GM19239 (cell line): Measurements from ENCODE around the gene PRDM15.
A peak's percentile ranks its signal among the peaks of the same experiment; 100 is the strongest.

Experiments
- DNase-seq: peaks from one replicate; pipeline ENCODE4 v3.0.0; 2011; ENCODE audit warnings: low spot score; ENCODE audit not compliant: insufficient read length
- FAIRE-seq: peaks from 2 replicates; lab custom pipeline; 2011; peaks lifted over from hg19 to GRCh38; lab: Jason Lieb, UNC

The PRDM15 gene

DNA sequence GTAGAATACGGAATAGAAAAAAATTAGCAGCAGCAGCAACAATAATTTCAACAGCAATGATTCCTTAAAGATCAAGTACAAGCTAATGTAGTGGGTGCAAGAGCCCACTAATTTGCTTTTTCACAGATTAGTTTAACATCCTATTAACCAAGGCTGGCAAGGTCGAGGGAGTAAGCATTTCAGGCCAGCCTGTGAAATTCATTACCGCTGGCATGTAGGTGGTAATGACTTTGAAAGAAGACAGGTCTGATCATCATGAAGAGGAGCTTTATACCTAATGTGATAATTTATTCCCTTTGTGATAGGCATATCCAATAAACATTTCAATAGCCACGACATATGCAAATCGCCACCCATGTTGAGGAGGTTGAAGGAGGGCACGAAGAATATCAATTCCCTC is 11.2 kb upstream of the PRDM15 start:
- FAIRE-seq (no peak), DNase-seq (no peak)

DNA sequence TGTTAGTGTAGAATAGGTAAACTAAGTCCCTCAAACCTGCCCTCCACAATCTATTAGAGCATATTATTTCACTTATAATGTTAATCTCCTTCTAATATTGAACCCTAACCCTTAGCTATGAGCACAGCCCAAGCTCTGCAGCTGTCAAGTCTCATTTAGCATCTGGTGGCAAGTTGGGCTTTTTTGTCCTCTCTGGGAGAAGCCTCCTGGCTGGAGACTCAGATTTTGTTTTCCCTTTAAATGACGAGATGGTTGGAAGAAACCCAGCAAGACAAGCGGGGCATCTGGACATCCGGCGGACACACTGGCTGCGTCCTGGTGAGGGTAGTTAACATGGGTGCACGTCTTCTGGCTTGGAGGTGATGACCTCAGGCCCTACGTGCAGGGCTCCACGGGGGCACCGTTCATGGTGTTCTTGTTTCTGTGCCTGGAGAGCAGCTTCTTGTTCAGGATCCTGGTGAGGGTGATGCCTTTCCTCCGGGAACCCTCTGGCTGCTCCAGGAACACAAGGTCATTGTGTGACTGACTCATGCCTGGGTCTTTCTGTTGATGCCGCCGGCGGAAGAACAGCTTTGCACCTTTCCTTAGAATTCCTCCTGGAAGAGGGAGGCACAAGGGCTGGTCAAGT is 9.7 kb upstream of the PRDM15 start:
- FAIRE-seq (no peak), DNase-seq (no peak)

DNA sequence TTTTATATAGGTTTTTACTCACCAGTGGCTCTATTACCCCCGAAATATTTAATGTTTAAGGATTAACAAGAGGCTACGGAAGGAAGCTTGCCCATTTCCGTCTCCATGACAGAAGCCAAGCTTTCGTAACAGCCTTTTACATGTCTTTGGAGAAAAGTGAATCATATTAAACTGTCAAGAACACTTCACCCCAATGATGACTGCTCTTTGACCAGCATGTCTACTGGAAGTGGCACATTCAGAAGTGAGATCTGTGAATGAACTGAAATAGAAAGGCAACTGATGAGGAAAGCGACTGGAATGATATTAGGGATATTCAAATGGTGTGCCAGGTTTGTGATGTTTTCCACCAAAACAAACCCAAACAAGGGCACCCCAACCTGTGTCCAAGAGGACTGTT is 8.5 kb upstream of the PRDM15 start:
- no peak for FAIRE-seq
- DNase-seq, result no peak

DNA sequence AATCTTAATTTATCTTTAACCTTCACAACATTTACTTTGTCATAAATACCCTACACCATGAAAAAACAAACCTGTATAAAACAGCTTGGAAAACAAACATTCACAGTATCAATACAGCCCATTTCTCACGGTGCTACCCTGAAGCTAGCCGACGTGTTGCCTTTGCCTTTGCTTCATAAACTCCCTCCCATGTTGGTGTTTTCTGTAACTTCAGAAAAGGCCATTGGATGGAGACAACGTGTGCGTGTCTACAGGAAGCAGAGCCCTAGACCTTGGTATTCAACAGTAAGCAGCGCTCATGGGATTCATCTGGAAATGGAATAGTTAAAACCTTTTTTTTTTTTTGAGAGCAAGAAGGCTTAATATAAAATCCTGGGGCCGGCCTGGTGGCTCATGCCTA is 7.2 kb upstream of the PRDM15 start:
- no peak for FAIRE-seq

DNA sequence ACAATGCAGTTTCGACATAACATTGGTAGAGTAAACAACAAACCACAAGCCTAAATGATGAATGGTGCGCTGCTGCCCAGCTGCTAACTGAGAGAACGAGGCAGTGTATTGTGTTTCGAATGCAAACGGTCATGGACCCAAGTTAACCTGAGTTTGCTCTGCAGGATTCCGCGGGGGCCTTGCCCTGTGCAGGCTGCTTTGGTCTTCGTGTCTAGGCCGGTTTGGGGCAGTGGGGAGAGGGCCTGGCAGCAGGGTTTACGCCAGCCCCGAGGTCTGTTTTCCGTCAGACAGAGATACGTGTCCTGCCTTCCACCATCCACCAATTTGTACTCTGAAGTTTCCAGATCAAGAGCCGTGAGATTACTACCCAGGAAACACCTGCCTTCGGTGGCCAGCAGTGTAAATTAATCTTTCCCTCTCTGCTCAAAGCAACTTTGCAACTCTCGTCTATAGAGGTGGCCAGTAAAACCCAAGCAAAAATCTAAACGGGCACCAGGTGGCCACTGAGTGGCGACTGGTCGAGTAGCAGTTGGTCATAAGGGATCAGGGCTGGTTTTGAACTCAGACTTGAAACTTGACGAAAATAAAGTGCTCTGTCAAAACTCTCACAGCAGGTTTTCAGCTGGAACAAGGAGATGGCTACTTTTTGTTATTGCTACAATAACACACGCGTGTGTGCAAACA is 6.3 kb upstream of the PRDM15 start:
- FAIRE-seq, result peak; percentile 18
- no peak for DNase-seq

More for the DNA sequence above, 7.2 kb upstream of the PRDM15 start:
- DNase-seq, result no peak

DNA sequence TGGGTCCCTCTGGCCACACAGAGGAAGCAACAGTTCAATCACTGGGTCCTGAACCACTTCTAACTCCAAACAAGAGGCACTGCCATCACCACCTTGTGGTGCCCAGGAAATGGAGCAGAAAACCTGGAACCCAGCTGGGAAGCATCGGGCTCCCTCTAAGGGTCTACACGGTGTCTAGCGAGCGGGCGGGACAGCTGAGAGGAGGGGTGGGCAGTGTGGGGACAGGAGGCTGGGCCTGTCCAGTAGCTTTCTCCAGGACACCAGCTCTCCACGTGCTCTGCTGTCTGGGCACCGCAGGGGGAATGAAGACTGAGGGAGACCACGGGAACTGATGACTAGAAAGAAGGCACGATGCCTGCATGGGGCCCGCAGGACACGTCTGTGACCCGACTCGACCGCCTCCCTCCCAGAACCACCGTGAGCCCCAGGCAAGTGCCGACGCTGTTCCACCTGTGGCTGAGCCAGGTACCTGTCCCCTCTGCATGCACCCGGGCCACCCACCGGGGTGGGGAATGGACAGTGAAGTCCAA is 5.4 kb upstream of the PRDM15 start:
- DNase-seq (no peak), FAIRE-seq (no peak)

DNA sequence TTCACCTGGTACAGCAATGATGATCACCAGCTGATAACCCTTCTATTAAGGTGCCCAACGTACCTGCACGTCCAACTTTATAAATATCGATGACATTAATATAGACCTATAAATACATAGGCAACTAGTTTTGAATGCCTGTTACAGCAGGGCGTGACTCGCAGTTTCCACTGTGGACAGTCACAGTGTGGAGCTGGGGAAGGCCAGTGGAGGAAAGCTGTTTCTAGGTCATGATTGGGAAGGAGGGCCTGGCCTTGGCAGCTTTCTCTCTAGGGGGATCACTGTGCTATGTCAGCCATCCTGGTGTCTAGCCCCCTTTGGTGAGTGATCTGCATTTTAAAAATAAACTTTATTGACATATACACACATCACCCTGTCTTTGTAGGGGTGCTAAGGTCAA is 4.4 kb upstream of the PRDM15 start:
- no peak for FAIRE-seq

DNA sequence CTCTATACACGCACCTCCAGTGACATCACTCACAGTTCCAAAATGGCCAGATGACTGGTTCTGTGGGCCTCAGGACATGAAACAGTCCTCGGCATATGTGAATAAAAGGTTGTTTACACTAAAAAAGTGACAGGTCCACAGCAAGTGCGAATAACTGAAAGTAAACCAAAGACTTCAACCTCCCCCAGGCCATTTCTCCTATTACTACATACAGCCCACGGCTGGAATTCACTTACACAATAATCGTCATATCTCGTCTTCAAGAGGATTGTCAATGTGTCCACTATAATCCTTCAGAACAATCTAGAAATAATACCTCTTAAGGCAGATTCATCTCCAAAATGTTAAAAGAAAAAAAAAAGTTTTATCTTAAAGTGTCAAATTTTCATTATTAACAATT is 1.9 kb upstream of the PRDM15 start:
- DNase-seq (no peak), FAIRE-seq (no peak)

More for the DNA sequence above, 4.4 kb upstream of the PRDM15 start:
- no peak for DNase-seq

DNA sequence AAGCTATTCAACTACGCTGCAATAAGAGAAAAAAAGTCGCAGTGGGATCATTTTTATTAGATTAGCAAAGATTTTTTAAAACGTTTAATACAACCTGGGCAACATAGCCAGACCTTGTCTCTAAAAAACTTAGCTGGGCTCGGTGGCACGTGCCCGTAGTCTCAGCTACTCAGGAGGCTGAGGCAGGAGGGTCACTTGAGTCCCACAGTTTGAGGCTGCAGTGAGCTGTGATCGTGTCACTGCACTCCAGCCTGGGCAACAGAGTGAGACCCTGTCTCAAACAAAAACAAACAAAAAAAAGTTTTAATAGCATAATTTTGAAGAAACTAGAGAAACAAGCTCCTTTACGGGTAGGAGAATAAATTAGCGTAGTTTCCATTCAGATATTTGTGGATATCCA is 1.0 kb upstream of the PRDM15 start:
- DNase-seq (no peak), FAIRE-seq (no peak)

DNA sequence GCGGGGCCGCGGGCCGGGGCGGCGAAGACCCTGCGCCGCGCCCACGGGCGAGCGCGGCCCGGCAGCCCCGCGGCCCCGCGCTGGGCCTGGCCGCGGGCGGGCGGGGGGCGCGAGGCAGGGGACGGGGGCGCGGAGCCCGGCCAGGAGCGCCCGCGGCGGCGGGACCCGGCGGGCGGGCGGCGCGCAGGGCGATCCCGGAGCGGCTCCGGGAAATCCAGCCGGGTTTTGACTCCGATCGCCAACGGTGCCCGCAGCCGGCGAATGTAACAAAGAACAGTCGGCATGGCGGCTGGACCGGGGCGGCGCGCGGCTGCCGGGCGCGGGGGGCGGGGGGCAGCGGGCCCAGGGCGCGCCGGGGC is 334 bp downstream of the PRDM15 start:
- FAIRE-seq (no peak), DNase-seq (peak; percentile 97)

DNA sequence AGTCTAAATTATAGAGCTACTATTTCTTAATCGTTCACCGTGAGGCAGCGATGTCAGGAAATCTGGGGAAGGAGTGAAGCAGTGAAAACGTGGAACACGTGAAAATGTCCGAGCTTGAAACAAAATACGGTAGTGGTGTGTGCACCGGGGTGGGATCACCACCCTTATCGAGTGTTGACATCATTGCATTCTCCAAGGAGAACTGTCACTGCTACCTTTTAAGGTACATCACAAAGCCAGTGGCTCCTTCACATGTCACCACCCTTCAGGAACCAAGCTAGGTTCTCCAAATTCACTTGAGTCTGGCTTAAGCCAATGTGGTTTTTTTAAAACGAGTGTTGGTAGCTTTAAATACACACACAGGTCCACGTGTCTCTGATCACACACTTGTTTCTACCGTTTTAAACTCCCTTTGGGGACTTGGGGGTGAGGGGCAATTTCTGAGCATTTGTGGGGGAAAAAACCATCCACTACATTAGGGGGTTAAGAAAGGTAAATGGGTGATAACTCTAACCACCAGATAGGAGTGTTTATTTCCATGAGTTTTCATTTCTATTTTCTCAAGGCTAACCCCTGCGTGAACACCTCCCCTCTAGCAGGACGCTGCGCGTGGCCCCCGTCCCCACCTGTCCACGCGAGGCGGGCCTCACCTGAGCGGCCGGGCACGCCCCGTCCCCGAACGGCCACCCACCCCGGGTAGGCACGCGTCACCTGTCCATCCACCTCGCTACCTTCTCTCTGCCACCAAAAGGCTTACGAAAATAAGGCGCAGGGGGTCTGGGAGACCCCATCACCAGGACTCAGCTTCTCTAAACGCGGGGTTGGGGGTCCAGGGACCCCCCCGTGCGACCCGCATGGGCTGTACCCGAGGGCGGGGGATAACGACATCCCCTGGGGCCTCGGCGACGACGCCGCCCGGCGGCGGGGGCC is 978 bp downstream of the PRDM15 start:
- FAIRE-seq (peak; percentile 70), DNase-seq (no peak)

DNA sequence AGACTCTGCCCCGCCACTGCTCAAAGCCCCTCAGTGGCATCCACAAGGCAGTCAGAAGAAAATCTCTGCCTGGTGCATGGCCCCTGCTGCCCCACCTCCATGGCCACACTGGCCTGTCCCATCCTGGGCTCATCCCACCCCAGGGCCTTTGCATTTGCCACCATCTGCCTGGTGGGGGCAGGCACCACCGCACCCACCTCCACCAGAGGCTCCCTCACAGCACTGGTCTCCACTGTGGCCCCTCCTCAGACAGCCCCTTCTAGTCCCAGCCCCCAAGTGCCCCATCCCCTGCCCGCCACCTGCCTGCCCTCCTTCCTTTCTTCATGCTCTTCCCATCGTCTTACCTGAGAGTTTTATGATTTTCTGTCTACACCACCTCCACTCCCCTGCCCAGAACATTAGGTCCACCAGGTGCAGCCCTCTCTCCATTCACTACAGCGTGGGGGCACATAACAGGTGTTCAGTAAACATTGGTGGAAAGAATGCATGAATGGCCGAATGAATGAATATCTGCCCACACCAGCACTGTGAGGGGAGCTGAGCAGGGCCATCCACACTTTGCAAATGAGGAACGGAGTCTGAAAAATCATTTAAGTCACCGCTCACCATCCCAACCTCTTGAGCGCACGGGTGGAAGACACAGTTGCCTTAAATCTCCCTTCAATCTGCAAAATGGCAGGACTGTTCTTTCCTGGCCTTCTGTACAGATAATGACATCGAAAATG is 2.1 kb downstream of the PRDM15 start:
- DNase-seq (no peak), FAIRE-seq (peak; percentile 28)

DNA sequence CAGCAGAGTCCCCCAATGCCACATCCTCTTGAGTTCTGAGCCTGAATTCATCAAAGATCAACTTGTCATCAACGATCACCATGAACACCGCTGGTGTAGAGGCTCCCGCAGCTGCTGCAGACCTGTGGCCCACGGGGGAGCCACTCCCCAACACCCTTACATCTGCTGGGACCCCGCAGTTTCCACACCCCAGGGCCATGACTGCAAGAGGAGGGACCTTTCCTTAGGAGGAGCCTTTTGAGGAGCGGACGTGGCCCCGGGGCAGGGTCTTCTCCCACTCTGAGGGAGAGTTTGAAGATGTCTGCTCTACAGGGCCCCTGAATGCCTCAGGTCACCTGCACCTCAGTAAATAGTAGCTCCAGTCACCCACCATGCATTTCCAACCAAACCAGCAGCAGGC is 2.7 kb downstream of the PRDM15 start:
- no peak for DNase-seq
- no peak for FAIRE-seq

DNA sequence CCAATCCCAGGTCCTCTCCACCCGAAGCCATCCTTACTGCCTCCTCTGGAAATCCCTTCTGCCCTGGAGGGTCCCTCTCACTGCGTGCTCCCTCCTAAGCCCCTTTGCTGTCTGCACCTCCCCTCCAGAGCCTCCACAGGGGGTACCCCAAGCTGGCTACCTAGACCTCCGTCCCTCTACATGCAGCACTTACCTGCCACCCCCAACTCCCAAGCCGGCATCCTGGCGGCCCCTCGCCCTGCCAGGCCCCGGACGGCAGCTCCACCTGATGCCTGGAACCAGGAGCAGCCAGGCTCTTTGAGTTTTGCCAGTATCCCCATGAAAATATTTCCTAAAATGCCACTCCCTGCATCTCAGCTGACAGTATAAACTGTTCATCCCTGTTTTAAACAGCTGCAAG is 4.1 kb downstream of the PRDM15 start:
- no peak for FAIRE-seq
- no peak for DNase-seq

DNA sequence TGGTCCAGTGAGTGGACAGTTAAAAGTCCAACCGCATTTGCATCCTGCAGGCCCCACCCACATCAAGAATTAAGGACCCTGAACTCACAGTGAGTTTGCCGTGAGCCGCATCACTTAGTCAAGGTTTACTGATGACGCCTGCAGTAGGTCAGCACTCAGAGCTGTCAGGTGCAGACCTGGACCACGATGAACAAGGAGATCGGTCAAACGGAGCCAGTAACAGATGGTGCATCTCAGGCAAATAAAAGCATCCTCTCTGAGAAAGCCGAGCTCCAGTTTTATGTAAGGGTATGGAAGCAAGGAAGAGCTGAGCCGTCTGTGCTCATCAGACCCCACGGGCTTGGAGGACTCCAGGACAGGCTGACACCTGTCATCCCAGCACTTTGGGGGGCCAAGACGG is 4.5 kb downstream of the PRDM15 start:
- FAIRE-seq, result no peak
- no peak for DNase-seq

DNA sequence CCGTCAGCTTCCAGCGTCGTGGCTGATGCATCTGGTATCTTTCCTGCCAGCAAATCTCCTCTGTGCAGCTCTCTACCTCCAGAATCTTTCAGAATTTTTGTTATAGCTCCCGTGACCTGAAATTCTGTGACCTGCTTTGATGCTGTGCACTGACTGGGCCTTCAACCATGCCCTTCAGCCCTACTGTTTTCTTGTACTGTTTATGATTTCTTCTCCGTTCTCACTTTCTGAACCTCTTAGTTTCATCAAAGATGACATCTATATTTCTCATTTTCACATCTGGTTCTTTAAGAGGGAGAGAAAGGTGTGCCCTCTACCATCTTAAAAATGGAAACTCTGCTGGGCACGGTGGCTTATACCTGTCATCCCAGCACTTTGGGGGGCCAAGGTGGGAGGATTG is 5.7 kb downstream of the PRDM15 start:
- DNase-seq (no peak), FAIRE-seq (peak; percentile 53)

DNA sequence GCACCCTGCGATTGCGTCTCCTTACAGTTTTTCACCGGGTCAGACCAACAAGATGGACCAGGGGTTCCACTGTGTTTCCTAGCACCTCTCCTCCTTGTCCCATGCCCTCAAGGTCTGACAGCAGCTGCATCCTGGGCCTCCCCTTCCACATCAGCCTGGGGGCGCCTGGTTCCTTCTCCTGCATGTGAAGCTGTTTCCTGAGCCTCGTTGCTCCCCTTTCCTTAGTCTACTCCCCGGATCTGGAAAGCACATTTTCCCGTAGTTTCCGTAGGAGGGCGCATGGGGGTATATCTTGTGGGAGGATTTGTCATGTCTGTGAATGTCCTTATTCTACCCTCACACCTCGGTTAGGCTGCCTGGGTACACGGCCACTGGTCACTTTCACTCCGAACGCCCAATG is 6.1 kb downstream of the PRDM15 start:
- DNase-seq (no peak), FAIRE-seq (no peak)

DNA sequence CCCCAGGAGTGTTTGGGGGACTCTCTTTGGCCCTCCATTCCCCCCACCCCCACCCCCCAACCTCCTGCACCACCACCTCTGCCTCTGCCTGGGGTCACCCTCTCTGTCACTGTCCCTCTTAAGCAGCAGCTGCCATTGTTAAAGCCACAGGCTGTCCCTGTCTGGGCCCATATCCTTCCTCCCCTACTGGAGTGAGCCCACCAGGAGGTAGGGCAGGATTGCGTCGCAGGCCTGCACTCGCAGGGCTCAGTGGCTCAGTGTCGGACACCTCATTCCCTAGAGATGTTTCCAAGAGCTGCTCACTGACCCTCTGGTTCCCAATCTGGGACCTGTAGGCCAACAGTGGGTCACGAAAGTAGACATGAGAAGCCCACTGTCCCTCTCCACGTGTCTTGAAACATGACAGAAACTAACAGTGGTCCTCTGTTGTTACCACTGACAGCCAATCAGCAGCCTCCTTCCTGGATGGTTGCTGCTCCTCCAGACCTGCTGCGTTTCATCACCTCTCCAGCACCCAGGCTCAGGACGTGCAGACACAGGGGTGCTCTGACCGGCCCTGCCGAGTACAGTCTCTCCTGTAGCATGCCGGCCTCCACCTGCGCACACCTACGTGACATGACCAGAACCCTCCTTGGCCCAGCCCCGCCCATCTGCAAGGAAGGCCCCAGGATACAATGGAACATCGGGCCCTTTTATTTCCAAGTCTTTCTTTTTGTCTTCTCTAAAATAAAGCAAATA is 7.7 kb downstream of the PRDM15 start:
- no peak for DNase-seq
- FAIRE-seq, result no peak

DNA sequence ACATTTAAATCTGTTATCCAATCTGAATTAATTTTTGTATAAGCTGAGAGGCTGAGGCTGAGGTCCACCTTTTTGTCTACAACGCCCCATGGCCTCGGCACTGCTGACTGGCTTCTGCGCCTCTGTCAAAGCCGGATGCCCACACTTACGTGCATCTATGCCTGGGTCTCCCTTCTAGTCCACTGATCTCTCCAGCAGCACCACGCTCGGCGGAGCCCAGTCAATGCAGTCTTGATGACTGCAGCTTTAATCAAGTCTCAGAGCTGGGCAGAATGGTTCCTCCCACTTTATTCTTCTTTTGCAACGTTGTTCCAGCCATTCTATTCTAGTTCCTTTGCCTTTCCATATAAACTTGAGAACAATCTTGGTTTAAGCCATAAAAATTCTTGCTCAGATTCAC is 9.4 kb downstream of the PRDM15 start:
- DNase-seq, result no peak
- FAIRE-seq, result no peak
